ENCODE measurements around the gene XDH.

XDH gene

DNA sequence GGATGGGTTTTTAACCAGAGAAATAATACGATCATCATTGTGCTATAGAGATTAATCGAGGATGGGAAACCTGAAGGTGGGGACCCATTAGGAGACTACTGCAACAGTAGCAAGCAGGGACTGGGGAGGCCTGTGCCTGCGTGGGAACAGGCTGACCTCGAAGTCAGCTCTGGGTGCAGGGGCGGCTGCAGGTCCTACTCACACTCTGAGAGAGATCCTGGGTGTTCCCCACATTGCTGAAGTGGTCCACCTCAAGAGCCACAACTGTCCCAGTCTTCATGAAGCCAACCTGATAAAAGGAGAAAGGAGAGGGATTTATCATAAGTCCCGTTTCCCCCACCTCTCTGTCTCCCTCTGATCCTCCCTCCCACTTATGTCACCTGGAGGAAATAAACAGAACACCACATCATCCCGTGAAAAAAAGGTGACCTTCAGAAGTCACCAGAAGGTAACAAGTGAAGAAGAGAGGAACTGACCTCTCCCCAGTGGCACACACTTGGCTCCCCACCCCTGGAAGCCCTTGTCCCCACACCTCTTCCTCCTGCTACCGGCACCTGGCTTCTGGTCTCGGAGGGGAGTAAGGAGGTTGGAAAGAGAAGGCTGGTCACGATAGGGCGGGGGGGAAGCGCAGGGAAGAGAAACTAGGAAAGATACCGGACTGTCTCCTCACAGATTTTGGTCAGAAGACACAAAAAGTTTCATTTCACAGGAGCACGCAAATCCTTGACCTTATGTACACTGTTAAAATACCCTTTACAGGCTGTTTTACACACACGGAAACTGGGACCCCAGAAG is 50.4 kb downstream of the XDH start:
- DNase-seq = no peak

DNA sequence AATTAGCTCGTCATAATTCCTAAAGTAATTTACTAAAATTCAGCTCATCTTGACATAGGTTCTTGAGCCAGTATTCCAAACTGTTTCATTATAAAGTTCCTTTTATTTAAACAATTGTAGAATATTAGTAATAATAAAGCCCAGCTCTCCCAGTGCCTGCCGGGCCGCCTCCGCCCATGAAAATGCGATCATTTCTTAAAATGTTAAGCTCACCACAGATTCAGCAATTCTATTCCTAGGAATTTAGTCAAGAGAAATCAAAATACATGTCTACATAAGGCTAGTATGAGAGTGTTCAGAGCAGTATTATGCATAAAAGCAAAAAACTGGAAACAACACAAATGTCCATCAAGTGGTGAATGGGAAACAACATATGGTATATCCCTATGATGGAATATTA is 52.0 kb downstream of the XDH start:
- no peak for DNase-seq

DNA sequence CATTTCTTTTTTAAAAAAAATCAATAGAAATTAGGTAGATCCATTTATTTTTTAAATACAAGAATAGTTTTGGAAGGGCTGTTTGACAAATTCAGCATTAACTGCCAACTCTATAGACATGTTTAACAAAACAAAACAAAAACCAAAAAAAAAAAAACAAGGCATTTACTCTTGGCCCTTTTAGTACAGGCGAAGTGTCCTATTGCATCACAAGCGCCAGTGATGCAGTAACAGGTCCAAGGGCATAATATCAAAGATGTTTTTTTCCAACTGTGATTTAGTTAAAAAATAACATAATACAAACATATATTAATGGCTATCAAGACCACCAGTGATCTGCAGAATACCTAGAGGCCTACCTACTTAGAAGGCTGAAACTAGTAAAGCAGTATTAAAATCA is 55.3 kb downstream of the XDH start:
- DNase-seq = no peak

DNA sequence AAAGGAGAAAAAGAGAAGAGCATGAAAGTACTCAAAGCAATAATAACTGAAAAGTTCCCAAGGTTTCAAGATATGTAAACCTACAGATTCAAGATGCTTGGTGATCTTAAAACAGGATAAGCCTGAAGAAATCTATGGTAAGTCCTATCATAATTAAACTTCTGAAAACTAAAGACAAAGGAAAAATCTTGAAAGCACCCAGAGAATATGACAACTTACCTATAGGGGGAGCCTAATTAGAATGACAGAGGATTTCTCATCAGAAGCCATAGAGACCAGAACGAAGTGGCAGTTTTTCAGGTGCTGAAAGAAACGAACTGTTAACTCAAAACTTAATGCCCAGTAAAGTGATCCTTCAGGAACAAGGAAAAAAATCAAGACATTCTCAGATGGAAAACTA is 59.7 kb downstream of the XDH start:
- no peak for DNase-seq

DNA sequence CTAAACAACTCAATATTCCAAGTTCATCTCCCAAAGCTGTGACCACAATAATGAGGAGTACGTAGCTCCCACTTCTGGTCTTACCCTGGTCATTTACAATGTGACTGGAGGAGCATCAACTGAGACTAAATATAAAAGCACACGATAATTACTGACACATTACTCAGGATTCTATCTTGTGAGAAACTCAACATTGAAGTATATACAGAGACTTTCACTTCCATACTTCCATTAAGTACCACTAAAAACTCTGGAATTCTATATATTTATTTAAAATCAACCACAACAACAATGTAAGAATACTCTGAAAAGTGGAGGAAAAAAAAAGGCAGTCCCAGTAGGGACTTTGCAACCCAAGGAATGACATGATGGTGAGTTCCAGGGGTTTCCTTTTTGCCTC is 61.4 kb downstream of the XDH start:
- no peak for DNase-seq

DNA sequence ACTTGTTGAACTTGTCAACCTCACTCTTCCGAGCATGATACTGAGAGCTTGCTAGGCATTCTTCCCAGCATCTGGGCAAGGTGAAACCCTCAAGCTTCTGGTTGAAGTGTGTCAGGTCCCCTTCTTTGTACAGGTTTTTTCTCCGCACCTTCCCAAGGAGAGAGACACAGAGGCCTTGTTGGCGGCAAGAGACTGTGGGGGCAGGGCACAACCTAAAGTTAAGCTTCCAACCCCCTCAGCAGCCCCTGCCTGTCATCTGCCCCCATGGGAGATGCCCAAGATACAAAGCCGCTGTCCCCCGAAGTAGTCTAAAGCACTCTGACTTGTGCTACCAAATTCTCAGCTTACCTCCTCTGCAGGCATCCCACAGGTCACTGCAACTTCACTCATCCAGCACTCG is 64.9 kb downstream of the XDH start:
- no peak for DNase-seq

DNA sequence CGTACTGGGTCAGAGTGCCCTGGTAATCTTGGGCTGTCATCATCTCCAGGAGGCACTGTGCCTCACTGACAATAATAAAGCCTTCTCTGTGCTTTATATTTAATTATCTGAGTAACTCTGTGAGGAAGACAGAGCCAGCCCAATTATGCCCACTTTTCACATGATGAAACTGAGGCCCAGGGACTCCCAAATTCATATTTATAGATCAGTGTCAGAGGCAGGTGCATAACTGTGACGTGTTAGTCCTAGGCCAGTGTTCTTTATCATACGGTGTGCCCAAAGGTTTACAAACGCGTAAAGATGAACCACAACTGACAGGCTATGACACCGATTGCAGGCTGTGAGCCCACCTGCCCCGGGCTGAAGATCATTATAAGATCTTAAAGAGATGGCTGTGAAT is 65.4 kb downstream of the XDH start:
- DNase-seq = no peak

DNA sequence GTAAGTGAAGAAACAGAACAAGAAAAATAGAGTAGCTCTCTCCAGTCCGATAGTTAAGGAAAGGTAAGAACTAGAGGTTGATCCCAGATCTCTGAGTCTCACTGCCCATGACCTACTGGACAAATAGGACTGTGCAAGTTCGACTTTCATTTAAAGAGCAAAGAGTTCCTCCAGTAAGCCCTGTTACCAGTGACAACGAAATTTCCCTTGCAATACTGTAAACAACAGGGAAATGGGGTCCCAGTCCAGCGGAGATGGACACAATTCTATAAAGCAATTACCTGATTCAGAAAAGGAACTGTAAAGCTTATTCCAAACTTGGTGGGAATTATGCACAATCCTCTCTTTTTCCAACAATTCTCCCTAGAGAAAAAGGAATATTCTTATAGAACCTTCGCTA is 65.9 kb downstream of the XDH start:
- DNase-seq = no peak

DNA sequence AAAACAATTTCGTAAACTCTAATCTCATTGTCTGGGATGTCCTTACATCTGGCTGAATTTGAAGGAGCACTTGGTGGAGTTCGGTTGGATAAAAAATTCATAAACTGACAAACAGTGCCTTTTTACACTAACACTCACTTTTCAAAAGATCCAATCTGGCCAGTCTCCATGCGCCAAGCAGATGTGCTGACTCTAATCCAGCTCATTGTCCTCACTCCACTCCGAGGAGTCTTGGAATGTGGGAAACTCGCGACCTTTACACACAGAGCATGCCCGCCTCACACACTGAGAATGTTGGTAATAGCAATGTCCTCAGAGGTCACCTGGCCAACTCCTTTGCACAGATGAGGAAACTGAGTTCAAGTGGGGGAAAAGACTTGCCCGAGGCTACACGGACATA is 66.8 kb downstream of the XDH start:
- no peak for DNase-seq

DNA sequence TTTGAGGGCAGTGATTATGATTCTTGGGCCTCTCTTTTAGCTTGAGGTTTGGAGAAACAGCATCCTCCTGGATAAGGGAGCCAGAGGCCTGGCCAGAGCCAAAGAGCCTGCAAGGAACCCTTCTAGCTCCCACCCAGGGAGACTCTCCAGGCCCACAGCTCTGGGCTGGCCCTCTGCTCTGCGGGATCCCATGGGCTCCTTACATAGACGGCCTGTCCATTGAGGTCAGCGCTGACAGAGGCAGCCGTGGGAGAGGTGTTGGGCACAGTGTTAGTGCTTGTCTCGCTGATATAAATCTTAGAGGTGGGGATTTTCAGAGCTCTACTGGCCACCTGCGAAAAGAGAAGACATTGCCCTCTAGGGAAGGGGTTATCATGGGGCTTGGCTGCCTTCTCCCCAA is 67.2 kb downstream of the XDH start:
- DNase-seq = no peak

DNA sequence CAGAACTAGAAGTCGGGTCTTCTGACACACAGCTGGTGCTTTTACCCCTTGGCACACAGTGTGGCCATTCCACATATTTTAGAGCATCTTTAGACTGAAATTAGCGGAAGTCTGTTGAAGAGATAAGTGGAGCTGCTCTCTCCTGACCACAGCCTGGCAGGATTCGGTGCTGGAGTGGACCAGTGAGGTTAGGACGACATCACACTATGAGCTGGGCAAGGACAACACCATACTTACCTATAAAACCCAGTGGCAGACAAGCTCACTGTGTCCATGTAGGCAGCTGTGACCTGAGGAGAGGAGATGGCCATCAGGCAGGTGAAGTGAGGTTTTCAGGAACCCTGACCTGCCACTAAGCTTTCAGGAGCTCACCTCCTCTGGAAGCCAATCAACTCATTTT is 70.1 kb downstream of the XDH start:
- no peak for DNase-seq

DNA sequence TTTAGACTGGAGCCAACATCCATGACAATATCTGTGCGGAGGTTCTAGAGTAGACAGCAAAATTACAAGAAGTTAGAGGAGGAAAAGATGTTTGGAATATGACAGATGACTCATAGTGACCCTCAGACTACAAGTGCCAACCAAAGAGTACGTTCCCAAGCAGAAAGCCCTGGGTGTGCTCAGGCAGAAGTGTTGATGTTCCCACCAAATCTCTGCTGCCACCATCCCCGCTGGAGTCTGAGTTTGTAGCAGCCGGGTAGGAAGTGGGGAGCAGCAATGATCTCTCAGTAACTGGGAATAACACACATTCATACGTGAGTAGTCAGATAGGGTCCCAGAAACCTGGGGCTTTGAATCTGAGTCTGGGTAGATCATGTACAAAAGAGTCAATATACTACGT is 73.2 kb downstream of the XDH start:
- no peak for DNase-seq

DNA sequence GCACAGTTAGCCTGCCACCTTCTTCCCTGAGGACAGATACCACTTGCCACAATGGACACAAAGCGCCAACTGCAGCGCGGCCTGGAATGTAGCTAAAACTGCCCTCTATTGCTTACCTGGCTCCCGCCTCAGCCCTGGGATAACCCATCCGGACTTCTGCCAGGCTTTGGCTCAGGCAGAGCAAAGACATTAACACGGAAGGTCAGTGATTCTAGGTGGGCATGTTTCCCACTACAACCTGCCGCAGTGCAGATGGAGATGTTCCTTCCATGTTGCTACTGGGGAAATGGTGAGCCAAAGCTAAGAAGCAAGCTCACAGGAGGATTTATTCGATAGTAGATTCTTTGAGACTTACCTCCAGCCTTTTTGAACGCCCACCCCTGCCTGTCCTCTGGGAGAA is 74.8 kb downstream of the XDH start:
- no peak for DNase-seq

DNA sequence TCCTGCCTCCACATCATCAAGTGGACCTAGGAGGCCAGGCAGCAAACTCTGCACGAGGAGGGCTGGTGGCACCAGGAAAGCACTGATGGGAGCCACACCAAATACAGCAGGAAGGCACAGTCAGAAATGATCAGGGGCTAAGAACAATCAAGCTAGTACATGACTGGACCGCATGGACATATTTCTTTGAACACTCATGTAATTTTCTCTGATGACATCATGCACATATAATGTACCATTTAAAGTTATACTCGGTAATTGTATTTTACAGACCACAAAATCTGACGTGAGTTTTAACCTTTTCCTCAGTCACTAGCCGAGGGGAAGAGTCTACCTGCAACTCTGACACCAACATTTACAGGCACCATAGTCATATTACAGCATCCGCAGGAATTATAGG is 76.7 kb downstream of the XDH start:
- DNase-seq = no peak

DNA sequence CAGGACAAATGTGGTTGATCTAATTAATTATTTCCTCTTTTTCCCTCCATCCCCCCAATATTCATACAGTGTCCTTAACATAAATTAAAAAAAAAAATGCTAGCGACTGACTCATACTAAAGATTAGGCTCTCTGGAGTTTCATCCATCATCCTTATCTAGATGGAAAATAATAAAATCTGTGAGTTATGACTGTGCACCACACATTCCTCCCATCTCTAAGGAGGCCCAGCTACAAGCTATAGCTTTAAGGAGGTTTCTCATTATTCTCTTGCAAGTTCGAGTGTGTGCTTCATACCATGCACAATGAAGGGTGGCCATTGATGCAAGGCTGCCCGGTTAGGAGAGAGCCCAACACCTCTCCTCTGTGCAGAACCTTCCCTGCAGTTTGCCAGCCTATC is 77.3 kb downstream of the XDH start:
- no peak for DNase-seq

DNA sequence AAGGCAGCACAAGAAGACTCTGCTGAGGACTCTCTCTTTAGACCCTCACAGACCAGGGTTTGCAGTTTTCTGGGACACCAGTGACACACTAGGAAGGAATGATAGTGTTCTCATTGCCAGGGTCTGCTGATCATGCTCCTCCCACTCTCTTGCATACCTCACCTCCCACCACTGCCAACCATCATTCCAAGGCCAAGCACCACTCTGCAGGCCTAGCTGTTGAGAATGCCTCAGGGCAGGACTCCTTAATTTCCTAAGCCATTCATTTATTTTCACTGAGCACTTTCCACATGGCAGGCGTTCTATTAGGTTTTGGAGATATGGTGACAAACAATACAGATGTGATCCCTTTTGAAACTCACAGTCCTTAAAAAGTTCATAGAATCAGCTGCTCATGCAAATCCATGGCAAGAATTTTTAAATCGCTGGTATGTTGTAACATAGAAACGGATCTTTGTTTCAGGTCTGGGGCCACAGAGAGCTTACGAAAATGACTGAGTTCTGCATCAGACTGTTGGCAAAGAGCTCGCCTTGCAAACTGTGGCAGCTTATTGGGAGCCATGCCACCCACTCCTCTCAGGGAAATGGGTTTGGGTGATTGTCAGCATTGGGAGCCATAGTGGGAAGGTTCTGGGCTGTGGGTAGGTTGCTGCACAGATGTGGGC is 78.5 kb downstream of the XDH start:
- no peak for DNase-seq

DNA sequence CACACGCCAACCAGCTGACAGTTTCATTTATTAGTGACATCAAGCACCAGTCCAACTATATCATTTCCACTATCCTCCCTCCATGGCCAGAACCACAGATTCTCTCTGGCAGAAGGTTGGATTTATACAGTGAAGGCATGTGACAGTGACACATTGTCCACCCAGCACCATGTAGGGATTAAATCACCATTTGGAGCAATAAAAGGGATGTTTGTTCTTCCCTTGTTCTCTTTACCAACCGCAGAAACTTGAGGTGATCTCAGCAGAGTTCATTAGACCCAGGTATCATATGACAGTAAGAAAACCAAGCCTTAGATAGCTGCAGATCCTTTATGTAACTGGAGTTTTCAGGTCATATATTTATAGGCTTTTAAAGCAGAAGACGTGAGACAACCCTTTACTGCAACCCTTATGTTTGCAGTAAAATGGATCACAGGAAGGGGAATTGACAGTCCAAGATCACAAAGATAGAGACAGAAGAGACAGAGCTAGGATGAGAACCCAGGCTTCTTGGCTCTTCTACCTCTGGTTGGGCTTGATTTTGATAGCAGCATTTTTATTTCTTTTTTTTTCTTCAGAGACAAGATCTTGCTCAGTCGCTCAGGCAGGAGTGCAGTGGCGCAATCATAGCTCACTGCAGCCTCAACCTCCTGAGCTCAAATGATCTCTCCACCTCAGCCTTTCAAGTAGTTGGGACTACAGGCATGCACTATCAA is 80.1 kb downstream of the XDH start:
- DNase-seq = no peak

DNA sequence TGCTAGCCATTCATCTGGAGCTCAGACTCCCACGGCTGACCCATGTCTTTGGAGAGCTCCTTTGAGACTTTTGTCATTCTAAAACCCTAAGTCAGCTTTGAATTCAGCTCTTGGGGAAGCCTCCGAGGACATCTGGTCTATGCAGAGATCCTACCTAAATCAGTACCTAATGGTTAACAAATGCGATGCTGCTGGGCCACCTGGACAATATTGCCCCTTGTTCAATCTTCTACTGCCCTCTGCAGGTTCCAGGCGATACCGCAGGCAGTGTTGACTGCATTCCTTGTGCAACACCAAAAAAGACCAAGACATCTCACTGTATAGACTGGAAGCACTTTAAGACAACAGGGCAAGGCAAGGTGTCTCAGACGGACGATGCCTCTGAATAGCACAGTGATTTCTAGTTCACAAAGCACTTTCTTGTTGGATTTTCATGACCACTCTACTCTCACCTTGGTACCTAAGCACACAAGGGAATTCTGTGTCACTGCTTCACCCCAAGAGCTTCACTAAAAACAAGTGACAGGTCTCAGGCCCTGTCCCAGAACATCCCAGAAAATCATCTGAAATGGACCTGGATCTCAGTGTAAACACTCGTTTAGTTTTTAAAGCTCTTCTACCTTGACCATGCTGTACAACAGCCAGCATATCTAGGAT is 80.9 kb downstream of the XDH start:
- DNase-seq = peak; percentile 74

DNA sequence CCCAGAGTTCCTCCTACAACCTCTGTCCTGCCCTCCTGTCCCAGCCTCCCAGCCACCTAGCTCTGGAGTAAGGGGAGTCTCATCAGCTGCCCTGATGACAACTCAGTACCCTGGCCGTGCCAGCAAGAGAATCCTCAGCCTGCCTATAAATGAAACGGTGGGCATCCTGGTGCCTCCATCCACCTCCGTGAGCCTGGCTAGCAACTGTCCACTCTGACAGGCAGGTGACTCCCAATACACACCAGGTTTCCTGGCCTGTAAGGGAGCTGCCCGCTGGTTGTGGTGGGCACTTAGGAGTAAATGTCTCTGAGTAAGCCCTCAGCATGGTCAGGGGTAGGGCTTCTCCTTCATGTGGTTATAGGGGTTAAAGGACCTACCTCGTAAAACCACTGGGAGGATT is 81.5 kb downstream of the XDH start:
- no peak for DNase-seq

DNA sequence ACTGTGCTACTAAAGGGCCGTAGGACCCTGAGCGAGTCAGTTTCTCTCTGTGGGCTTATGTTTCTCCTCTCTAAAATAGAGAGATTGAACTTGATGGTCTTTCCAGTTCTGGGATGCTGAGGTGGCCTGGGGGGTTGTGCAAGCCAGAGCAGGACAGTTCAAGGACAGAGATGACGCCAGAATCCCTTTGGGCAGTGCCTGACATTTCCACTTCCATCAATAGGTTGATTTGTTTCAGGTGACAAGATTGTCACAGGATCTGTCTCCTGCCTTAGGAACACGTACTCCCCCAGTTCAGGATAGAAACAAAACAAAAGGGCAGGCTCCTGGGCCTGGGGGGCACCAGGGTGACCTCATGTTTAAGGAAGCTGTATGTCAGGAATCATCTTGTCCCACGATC is 82.0 kb downstream of the XDH start:
- no peak for DNase-seq

DNA sequence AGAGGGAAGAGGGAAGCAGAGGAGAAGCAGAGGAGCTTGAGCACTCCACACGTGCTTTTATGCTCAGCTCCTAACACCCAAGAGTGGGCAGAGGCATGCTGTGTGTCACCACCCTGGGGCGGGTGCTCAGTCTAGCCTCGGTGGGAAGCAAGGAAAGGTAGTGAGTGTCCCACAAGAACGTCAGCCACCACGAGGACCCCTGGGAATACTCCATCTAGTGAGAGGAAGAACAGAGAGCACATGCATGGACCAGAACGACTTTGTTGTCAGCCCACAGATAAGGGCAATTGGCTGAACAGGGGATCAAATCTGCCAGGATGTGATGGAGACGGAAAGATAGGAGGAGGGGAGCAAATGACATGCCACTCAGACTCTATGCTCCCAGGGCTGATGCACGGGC is 83.4 kb downstream of the XDH start:
- no peak for DNase-seq

DNA sequence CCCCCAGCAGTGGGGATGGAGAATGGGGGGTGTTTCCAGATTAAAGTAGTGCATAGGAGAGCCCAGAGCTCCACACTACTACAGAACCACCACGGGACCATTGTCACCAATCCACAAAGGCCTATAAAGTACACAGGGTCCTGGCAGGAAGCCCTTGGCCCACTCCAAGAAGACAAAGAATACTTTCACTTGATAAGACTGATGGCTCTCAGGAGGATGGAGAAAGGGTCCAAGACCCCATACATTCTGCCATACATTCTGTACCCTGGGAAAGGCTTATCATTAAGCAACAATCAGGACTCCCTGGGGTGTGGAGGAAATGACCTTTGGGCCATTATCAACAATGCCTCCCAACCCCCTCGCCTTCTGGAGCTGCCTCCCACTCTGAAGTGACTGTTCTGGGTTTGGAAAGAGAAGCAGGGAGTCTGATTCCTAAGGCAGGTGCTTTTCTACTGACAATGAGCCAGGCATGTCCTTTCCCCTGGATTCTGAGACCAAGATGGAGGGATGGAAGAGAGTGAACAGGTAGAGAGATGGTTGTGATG is 85.4 kb downstream of the XDH start:
- no peak for DNase-seq

DNA sequence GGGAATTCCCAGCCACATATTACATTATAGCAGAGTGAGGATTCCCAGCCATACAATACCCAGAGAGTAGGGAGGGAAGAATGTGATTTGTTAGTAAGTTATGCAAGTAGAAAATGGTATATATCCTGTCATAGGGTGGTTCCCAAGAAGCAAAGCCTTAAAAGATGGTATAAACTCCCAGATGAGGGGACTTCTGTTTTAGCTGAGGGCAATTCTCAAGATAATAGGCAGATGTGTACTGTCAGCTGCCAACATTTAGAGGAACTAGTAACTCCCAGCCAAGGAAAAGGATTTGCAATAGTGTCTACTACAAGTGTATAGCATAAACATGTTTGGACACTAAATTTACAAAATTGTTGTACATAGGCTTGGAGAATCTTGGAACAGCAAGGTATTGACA is 86.5 kb downstream of the XDH start:
- no peak for DNase-seq

All from left hindlimb (tissue), 1 donor.